ENCODE results near the gene RNF4.

DNA sequence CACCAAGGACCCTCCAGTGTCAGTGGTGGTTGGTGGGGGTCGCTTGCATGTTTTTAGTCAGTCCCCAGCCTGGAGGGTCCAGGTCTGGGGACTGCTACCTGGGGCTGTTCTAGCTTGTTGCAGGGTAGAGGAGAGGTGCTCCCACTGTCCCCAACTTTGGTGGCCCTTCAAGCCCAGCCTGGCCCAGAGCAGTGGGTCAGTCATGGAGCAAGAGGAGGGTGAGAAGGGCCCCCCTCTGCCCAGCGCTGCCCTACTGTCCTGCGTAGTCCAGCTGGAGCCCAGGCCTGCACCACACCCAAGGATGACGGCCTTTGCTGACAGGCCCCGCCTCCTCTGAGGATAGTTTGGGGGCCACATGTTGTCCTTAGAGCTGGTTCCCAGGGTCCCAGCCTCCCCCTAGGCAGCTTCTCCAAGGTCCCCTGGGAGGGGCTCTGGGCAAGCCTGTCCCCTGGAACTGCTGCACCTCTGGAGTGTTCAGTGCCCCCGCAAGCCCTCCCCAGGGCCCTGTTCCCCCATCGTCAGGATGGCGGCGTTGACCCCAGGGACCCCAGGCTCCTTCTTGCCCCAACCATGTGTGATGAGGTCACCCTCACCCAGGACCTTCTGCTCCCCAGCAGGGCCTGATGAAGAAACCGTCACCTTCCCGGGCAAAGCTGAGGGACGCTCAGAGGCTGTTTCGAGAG lies 43.4 kb upstream of the RNF4 start:
- TF ChIP-seq YY1 (IDR thresholded peaks at IDR 0.05; ENCODE audit: insufficient read depth, insufficient read length) = no peak
- no peak for TF ChIP-seq SUZ12 (IDR thresholded peaks at IDR 0.05; ENCODE audit: extremely low read depth, insufficient read depth, insufficient read length)
- no peak for TF ChIP-seq ZNF274 (IDR thresholded peaks at IDR 0.05; ENCODE audit: low read depth, low read length)
